T-cell (primary cell): ENCODE results near the gene NIBAN1. TPM values are rescaled to one million over a fixed set of nuclear protein-coding genes. Genes with fewer than 3 reads are reported as not detected.

ENCODE experiments used
- ATAC-seq, 4 experiments: fragments of 200-7000 bp in 3 of 4; fragments of 150-1000 bp in 1 of 4; cut with Tn5 transposase; replicated peaks in 1 of 4; 1 replicate in 3 of 4; 2 replicates in 1 of 4; pipeline ENCODE4 v1.10.0; 2021; ENCODE audit warnings: moderate library complexity in 3 of 4, mild to moderate bottlenecking in 2 of 4, moderate number of reproducible peaks in 1 of 4
- CTCF ChIA-PET, 2 donors: fragments of 300-600 bp; sonication (Branson Sonifier 250); formaldehyde crosslinking; loops; one replicate each; lab custom pipeline; 2022; ENCODE audit warnings: antibody characterized with exemption in 2 of 2; lab: Charles Lee
- POLR2A ChIA-PET, 2 donors: fragments of 300-600 bp; sonication (Branson Sonifier 250); formaldehyde crosslinking; loops; one replicate each; lab custom pipeline; 2022; ENCODE audit warnings: antibody characterized with exemption in 2 of 2; lab: Charles Lee
- DNase-seq, 35 experiments: peaks; one replicate each; pipeline versions ENCODE4 v3.0.0 to v3.0.0-alpha.2; 2013 to 2023
- H3K27ac ChIP-seq: one replicate; pipeline ENCODE4 v1.5.1; 2013; ENCODE audit warnings: low read length
- H3K27me3 ChIP-seq, 2 experiments: replicated peaks in 1 of 2; 1 replicate in 1 of 2; 2 replicates in 1 of 2; pipeline versions ENCODE4 v1.6.1 to v1.7.0; 2013; ENCODE audit warnings: low read length in 1 of 2, mixed read lengths in 1 of 2; ENCODE audit not compliant: control insufficient read depth in 2 of 2, insufficient read depth in 2 of 2; ENCODE audit errors: extremely low read depth in 1 of 2
- H3K36me3 ChIP-seq, 2 donors: 1 replicate in 1 of 2; 2 replicates in 1 of 2; pipeline versions ENCODE4 v1.6.1 to v1.7.0; 2013; ENCODE audit warnings: low read length in 1 of 2; ENCODE audit not compliant: control insufficient read depth in 2 of 2, insufficient read depth in 1 of 2; ENCODE audit errors: extremely low read depth in 1 of 2
- H3K4me1 ChIP-seq, 2 experiments: 1 replicate in 1 of 2; 2 replicates in 1 of 2; pipeline versions ENCODE4 v1.6.1 to v1.7.0; 2013; ENCODE audit warnings: low read length in 2 of 2, mixed read lengths in 1 of 2; ENCODE audit not compliant: insufficient read depth in 2 of 2, control insufficient read depth in 1 of 2; ENCODE audit errors: extremely low read depth in 1 of 2
- H3K4me3 ChIP-seq, 2 donors: 1 replicate in 1 of 2; 2 replicates in 1 of 2; pipeline versions ENCODE4 v1.5.1 to v1.7.0; 2013; ENCODE audit warnings: mild to moderate bottlenecking in 2 of 2, low read length in 1 of 2, moderate library complexity in 1 of 2; ENCODE audit not compliant: control insufficient read depth in 1 of 2; ENCODE audit errors: extremely low read depth in 1 of 2
- H3K9me3 ChIP-seq: 2 replicates; pipeline ENCODE4 v1.7.0; 2013
- H3K27ac Mint-ChIP-seq, 2 donors: one replicate each; pipeline ENCODE4 v1.8.0; 2020 to 2021; ENCODE audit warnings: mild to moderate bottlenecking in 2 of 2, mixed read lengths in 2 of 2
- H3K27me3 Mint-ChIP-seq, 2 donors: one replicate each; pipeline ENCODE4 v1.8.0; 2021 to 2022; ENCODE audit warnings: mixed read lengths in 2 of 2
- H3K36me3 Mint-ChIP-seq: one replicate; pipeline ENCODE4 v1.8.0; 2021; ENCODE audit warnings: mixed read lengths
- H3K4me1 Mint-ChIP-seq, 3 donors: one replicate each; pipeline ENCODE4 v1.8.0; 2020 to 2022; ENCODE audit warnings: mixed read lengths in 3 of 3, mild to moderate bottlenecking in 1 of 3
- H3K4me3 Mint-ChIP-seq, 3 donors: one replicate each; pipeline ENCODE4 v1.8.0; 2020 to 2022; ENCODE audit warnings: mild to moderate bottlenecking in 3 of 3, mixed read lengths in 3 of 3, moderate library complexity in 3 of 3
- H3K9me3 Mint-ChIP-seq, 3 donors: one replicate each; pipeline ENCODE4 v1.8.0; 2020 to 2022; ENCODE audit warnings: mixed read lengths in 3 of 3
- WGBS: methylation state at CpG from one replicate; pipeline ENCODE4 v1.1.5; 2013; ENCODE audit warnings: missing lambda C conversion rate; ENCODE audit not compliant: insufficient coverage; 5-methylcytosine and 5-hydroxymethylcytosine counted together
- total RNA-seq, 35 experiments: library from RNA in 6 of 35; stranded (reverse) in 6 of 35; fragments of 120-200 nt in 1 of 35; gene quantifications; one replicate each; pipeline versions ENCODE4 v1.2.1 to v1.2.4 and lab custom pipeline; 2013 to 2026

NIBAN1 gene
- total RNA-seq, 5 donors from 2014 or later (not counting 1 experiment from before 2014, with no cell fraction given), result 19.9 to 53.6 (median 46.0) TPM

DNA sequence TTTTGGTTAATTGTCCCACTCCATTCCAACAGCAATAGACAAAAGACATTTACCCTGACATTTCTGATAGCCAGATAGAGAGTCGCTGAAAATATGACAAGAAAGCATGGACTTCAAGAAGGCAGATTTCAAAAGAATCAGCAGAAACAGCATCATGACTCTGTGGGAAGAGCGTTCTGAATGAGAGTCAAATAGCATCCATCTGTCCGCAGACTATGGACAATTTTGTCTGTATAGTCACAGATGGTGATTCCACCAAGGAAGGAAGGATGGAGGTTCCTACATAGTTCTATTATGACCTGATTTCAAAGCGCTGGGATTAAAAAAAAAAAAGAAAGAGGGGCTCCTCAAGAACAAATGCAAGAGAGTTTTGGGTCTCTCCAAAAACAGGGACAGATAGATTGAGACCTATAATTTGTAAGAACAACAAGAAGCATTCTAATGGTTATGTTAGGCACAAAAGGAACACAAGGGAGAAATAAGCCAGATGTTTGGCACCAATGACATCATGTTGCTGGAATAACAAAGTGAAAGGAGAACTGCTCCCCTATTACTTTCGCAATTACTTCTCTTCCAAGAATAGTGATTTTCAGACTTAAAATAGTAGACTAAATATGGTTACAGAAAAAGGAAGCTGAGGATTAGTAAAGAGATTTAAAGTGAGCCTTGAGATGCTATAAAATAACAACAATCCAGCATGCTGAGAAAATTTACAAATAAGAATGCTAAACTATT lies 28.5 kb downstream of the NIBAN1 start:
- no peak overlapping the region for H3K4me3 Mint-ChIP-seq
- Histone ChIP-seq H3K36me3 (no peaks in the 10 kb centered on the region), H3K4me1 (no peaks in the 10 kb centered on the region), H3K9me3 (no peaks in the 10 kb centered on the region), H3K4me3 (no peak overlapping the region), H3K27ac (no peak overlapping the region), H3K27me3 (no peaks in the 10 kb centered on the region)
- no peaks in the 10 kb centered on the region for H3K27me3 Mint-ChIP-seq
- 100% methylated on average over 1 of the region's 5 CpGs for WGBS
- DNase-seq (no peak), ATAC-seq (no peak)
- ChIA-PET POLR2A (no interaction called here), CTCF (no interaction called here)
- peaks cover 30% of the 10 kb centered on the region for H3K36me3 Mint-ChIP-seq
- H3K27ac Mint-ChIP-seq, result no peak overlapping the region
- no peaks in the 10 kb centered on the region for H3K9me3 Mint-ChIP-seq
- H3K4me1 Mint-ChIP-seq, result peaks cover 0 to 26% (median 9%) of the 10 kb centered on the region in 3 donors

DNA sequence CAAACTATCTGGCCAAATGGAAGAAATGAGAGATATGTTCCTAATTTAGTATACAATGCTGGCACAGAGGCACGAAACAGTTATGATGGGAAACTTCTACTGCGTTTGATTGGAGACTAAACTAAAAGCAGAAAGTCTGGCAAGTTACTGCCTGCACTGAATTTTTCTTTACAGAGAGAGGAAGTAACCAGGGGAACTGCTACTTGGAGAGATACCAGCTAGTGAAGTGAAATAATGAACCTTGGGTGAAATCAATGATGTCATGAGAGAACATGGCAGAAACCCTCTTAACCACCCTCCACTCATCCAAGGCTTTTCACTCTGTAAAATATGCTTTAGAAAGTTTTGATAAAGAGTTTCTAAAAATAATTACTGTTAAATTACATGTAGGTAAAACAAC lies 29.3 kb downstream of the NIBAN1 start:
- H3K27ac ChIP-seq, result no peak overlapping the region
- no peak for ATAC-seq

DNA sequence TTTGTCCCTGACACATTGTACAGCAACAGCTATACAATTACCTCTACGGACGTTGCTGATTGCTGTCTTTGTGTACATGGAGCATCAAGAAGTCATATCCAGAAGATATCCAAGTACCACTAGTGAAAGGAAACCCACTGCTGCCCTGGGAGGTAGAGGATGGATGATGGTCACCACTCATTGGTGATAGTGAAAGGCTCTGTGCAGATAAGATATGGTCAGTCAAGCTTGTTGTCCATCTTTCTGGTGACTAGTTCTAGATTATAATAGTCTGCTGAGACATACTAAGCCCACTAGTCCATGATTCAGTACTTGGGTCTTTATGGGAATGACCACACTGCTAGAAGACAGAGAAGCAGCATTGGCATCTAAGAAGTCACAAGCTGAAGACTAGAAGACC lies 30.3 kb downstream of the NIBAN1 start:
- Mint-ChIP-seq H3K9me3 (no peaks in the 10 kb centered on the region), H3K36me3 (peaks cover 29% of the 10 kb centered on the region), H3K27me3 (no peaks in the 10 kb centered on the region), H3K4me1 (peaks cover 0 to 28% (median 10%) of the 10 kb centered on the region in 3 donors), H3K4me3 (no peak overlapping the region), H3K27ac (no peak overlapping the region)
- ATAC-seq (no peak), DNase-seq (no peak)
- Histone ChIP-seq H3K36me3 (no peaks in the 10 kb centered on the region), H3K27me3 (no peaks in the 10 kb centered on the region), H3K9me3 (no peaks in the 10 kb centered on the region), H3K4me1 (no peaks in the 10 kb centered on the region), H3K4me3 (no peak overlapping the region), H3K27ac (no peak overlapping the region)
- no CpG with 5 or more reads among the region's 2 CpGs for WGBS
- ChIA-PET CTCF (interaction anchor here in 1 of 2 donors (1.0 kb wide), 1 partner anchor 27 kb away, joined by 3 read pairs; no protein-coding TSS in a partner anchor), POLR2A (no interaction called here)

More for the DNA sequence above, 29.3 kb downstream of the NIBAN1 start:
- no peak for DNase-seq
- ChIA-PET POLR2A (no interaction called here), CTCF (no interaction called here)
- Mint-ChIP-seq H3K27ac (no peak overlapping the region), H3K9me3 (no peaks in the 10 kb centered on the region), H3K4me3 (no peak overlapping the region), H3K4me1 (peaks cover 0 to 28% (median 10%) of the 10 kb centered on the region in 3 donors), H3K36me3 (peaks cover 29% of the 10 kb centered on the region), H3K27me3 (no peaks in the 10 kb centered on the region)
- Histone ChIP-seq H3K27me3 (no peaks in the 10 kb centered on the region), H3K36me3 (no peaks in the 10 kb centered on the region), H3K4me1 (no peaks in the 10 kb centered on the region), H3K9me3 (no peaks in the 10 kb centered on the region), H3K4me3 (no peak overlapping the region)
- 80% methylated on average over 1 of the region's 2 CpGs for WGBS

DNA sequence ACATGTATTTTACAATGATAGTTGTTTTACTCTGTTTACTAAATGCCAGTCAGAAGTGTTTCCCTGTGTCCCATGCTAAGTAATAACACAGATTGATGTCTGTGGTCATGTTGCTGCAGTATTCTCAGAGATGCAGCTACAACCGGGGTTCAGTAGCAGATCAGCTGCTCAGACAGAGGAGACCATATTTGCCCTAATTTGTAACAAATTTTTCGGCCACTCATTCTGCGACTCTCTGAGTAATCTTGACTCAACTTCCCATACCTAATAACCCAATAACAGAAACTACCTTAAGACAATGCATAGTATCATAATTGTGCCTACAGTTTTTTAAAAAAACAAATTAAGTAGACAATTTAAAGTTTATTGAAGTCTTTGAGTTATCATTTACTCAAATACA lies 32.6 kb downstream of the NIBAN1 start:
- no peak for DNase-seq
- Mint-ChIP-seq H3K36me3 (peaks cover 25% of the 10 kb centered on the region), H3K4me1 (peaks cover 0 to 32% (median 13%) of the 10 kb centered on the region in 3 donors), H3K9me3 (no peaks in the 10 kb centered on the region), H3K27ac (no peak overlapping the region), H3K4me3 (no peak overlapping the region), H3K27me3 (no peaks in the 10 kb centered on the region)
- no peak for ATAC-seq
- Histone ChIP-seq H3K4me1 (no peaks in the 10 kb centered on the region), H3K27ac (no peak overlapping the region), H3K27me3 (no peaks in the 10 kb centered on the region), H3K36me3 (no peaks in the 10 kb centered on the region), H3K4me3 (no peak overlapping the region), H3K9me3 (no peaks in the 10 kb centered on the region)
- no CpG with 5 or more reads among the region's 3 CpGs for WGBS
- ChIA-PET CTCF (no interaction called here), POLR2A (interaction anchor here in 1 of 2 donors (0.6 kb wide), 1 partner anchor 456 kb away, joined by 4 read pairs; no protein-coding TSS in a partner anchor)

DNA sequence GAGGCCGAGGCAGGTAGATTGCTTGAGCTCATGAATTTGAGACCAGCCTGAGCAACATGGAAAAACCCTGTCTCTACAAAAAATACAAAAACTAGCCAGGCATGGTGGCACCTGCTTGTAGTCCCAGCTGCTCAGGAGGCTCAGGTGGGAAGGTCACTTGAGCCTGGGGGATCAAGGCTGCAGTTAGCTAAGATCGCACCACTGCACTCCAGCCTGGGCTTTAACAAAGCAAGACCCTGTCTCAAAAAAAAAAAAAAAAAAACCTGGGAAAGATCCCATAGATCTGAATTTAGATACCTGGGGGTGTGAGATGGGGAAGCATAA lies 32.9 kb downstream of the NIBAN1 start:
- H3K9me3 ChIP-seq, result no peaks in the 10 kb centered on the region
- Mint-ChIP-seq H3K4me1 (peaks cover 0 to 34% (median 13%) of the 10 kb centered on the region in 3 donors), H3K27ac (no peak overlapping the region), H3K27me3 (no peaks in the 10 kb centered on the region), H3K9me3 (no peaks in the 10 kb centered on the region), H3K4me3 (no peak overlapping the region), H3K36me3 (peaks cover 24% of the 10 kb centered on the region)
- 80% methylated on average over 1 of the region's 2 CpGs for WGBS
- CTCF ChIA-PET, result no interaction called here
- DNase-seq (no peak), ATAC-seq (no peak)
- H3K4me3 ChIP-seq, result no peak overlapping the region
- no peak overlapping the region for H3K27ac ChIP-seq
- POLR2A ChIA-PET, result interaction anchor here in 1 of 2 donors (0.6 kb wide), 1 partner anchor 456 kb away, joined by 4 read pairs; no protein-coding TSS in a partner anchor
- no peaks in the 10 kb centered on the region for H3K27me3 ChIP-seq
- H3K4me1 ChIP-seq, result no peaks in the 10 kb centered on the region
- no peaks in the 10 kb centered on the region for H3K36me3 ChIP-seq

DNA sequence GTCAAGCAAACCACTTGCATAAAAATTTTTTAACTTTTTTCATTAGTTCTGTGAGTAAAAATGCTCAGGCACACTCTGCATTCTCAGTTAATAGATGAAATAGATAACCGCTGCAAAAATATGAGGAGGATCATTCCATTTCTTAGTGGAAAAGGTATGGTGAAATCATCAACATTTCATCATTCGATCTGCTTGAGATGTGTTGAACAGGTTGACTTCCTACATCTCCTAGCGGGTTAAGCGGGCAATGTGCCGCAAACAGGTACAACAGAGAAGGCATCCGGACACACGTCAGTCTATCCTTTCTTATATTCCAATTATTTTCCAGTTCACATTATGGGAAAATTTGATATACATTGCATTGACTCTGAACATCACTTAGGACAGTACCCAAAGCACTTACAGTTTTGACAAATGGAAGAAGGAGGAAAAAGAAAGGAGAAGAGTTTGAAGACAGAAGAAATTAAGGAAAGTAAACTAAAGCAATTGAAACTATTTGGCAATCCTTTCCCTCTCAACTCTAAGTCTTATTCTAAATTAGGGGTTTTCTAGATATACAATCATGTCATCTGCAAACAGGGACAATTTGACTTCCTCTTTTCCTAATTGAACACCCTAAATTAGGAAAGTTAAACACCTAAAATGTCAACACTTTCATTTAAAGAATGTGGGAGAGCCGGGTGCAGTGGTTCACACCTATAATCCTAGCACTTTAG lies 33.5 kb downstream of the NIBAN1 start:
- POLR2A ChIA-PET, result no interaction called here

More for the DNA sequence above, 33.5 kb downstream of the NIBAN1 start:
- peaks cover 0 to 30% (median 11%) of the 10 kb centered on the region in 3 donors for H3K4me1 Mint-ChIP-seq
- H3K27me3 Mint-ChIP-seq, result no peaks in the 10 kb centered on the region
- H3K4me3 ChIP-seq, result no peak overlapping the region
- no peak overlapping the region for H3K27ac ChIP-seq
- 100% methylated on average over 1 of the region's 8 CpGs for WGBS
- no peaks in the 10 kb centered on the region for H3K4me1 ChIP-seq
- ATAC-seq, result no peak
- no peak overlapping the region for H3K4me3 Mint-ChIP-seq
- H3K9me3 ChIP-seq, result no peaks in the 10 kb centered on the region
- DNase-seq, result no peak
- H3K9me3 Mint-ChIP-seq, result no peaks in the 10 kb centered on the region
- H3K27me3 ChIP-seq, result no peaks in the 10 kb centered on the region
- H3K36me3 ChIP-seq, result no peaks in the 10 kb centered on the region
- CTCF ChIA-PET, result no interaction called here
- peaks cover 20% of the 10 kb centered on the region for H3K36me3 Mint-ChIP-seq
- H3K27ac Mint-ChIP-seq, result no peak overlapping the region
